Left lobe of liver (tissue), 2 donors: ENCODE measurements around the gene DGAT2. TPM values are rescaled to one million over a fixed set of nuclear protein-coding genes. Genes with fewer than 3 reads are reported as not detected.
A peak's percentile ranks its signal among the peaks of the same experiment; 100 is the strongest.
"Not testable (repeated sequence)": the region's sequence is repeated elsewhere in the genome, so short reads cannot be mapped to it uniquely, and the experiment has no call there.

Experiments
- ATAC-seq: fragments of 200-7000 bp; cut with Tn5 transposase; one replicate; pipeline ENCODE4 v1.9.1; 2020; ENCODE audit warnings: mild to moderate bottlenecking, moderate library complexity
- DNase-seq: peaks from one replicate; pipeline ENCODE4 v3.0.0-alpha.2; 2020; ENCODE audit warnings: low spot score
- total RNA-seq: library from RNA; stranded (reverse); gene quantifications from one replicate; pipeline ENCODE4 v1.2.1, GENCODE V29; 2021
- donor health status: DM: no; HTN: no; CAD: no; lungs with moderate emphysema.
- donor health status: DM: no; HTN: yes; CAD: no.

The DGAT2 gene
- total RNA-seq, 1 donor from 2014 or later, result 172 TPM

- not testable (repeated sequence) for ATAC-seq, DNase-seq
Observed at GRCh38 chr11:75748729-75749273, 19.8 kb upstream of the DGAT2 start.

GRCh38 chr11:75754933-75755332, 13.6 kb upstream of the DGAT2 start:
- ATAC-seq, result peak; percentile 49
- not testable (repeated sequence) for DNase-seq

GRCh38 chr11:75757651-75758050, 10.9 kb upstream of the DGAT2 start:
- ATAC-seq, result peak; percentile 81
- peak; percentile 74 for DNase-seq

- no peak for DNase-seq
- no peak for ATAC-seq
Observed at GRCh38 chr11:75759832-75760231, 8.7 kb upstream of the DGAT2 start.

GRCh38 chr11:75760243-75760642, 8.3 kb upstream of the DGAT2 start:
- ATAC-seq (no peak), DNase-seq (no peak)

- DNase-seq (peak; percentile 37), ATAC-seq (peak; percentile 9)
Observed at GRCh38 chr11:75760710-75761493, 7.7 kb upstream of the DGAT2 start.

GRCh38 chr11:75762158-75762557, 6.4 kb upstream of the DGAT2 start:
- no peak for ATAC-seq
- DNase-seq, result peak; percentile 41

- ATAC-seq, result peak; percentile 75
- peak; percentile 79 for DNase-seq
Observed at GRCh38 chr11:75762885-75763284, 5.7 kb upstream of the DGAT2 start.

- peak; percentile 59 for DNase-seq
- ATAC-seq, result peak; percentile 5
Observed at GRCh38 chr11:75763846-75764245, 4.7 kb upstream of the DGAT2 start.

GRCh38 chr11:75765116-75765515, 3.5 kb upstream of the DGAT2 start:
- DNase-seq (no peak), ATAC-seq (no peak)

- no peak for ATAC-seq
- no peak for DNase-seq
Observed at GRCh38 chr11:75766443-75767227, 1.9 kb upstream of the DGAT2 start.

GRCh38 chr11:75767228-75767572, 1.4 kb upstream of the DGAT2 start:
- no peak for DNase-seq

GRCh38 chr11:75767793-75768111, 826 bp upstream of the DGAT2 start:
- no peak for ATAC-seq
- DNase-seq, result no peak

More at GRCh38 chr11:75767228-75767572, 1.4 kb upstream of the DGAT2 start:
- no peak for ATAC-seq

- ATAC-seq, result peak; percentile 25
- no peak for DNase-seq
Observed at GRCh38 chr11:75768909-75769771, 562 bp downstream of the DGAT2 start.

GRCh38 chr11:75770102-75770501, 1.5 kb downstream of the DGAT2 start:
- ATAC-seq (no peak), DNase-seq (no peak)

- DNase-seq, result peak; percentile 43
- peak; percentile 8 for ATAC-seq
Observed at GRCh38 chr11:75771646-75772410, 3.2 kb downstream of the DGAT2 start.

GRCh38 chr11:75773595-75774353, 5.2 kb downstream of the DGAT2 start:
- ATAC-seq (no peak), DNase-seq (no peak)

- ATAC-seq, result no peak
- DNase-seq, result no peak
Observed at GRCh38 chr11:75775056-75775455, 6.5 kb downstream of the DGAT2 start.

- DNase-seq, result no peak
- ATAC-seq, result no peak
Observed at GRCh38 chr11:75776546-75776945, 8.0 kb downstream of the DGAT2 start.
